Upper lobe of left lung (tissue), 4 donors: Measurements from ENCODE around the gene BLM.

Experiments
- EP300 ChIP-seq, 4 donors: sonication (generic); formaldehyde crosslinking; IDR thresholded peaks; one replicate each; pipeline ENCODE4 v1.5.1; 2017; ENCODE audit warnings: antibody characterized with exemption in 4 of 4, control low read depth in 2 of 4
- POLR2A ChIP-seq, 4 donors: fragments of 450-650 bp; IDR thresholded peaks; one replicate each; pipeline ENCODE4 v1.5.1; 2016 to 2017; ENCODE audit warnings: antibody characterized with exemption in 4 of 4, mild to moderate bottlenecking in 2 of 4

DNA sequence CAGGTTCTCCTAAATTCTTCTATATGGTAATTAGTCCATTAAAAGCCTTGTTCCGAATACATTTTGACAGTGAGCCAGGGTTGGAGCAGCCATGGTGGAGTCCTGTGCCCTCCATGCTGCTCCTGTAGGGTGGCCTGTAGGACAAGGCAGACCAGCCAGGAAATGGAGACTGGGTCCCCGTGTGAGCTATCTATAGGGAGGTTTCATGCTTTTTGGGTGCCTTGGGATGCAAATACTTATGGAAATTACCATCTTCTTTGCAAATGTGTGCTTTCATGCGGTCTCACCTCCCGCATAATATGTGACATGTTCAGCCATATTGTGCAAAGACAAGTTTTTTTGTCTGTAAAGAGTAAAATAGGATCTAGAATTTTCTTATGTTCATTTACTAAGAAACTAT is 93.2 kb downstream of the BLM start:
- TF ChIP-seq POLR2A (IDR thresholded peaks at IDR 0.05) (no peak), EP300 (IDR thresholded peaks at IDR 0.05) (no peak)
